Measurements from ENCODE around the gene DEFB132.

The DEFB132 gene

DNA sequence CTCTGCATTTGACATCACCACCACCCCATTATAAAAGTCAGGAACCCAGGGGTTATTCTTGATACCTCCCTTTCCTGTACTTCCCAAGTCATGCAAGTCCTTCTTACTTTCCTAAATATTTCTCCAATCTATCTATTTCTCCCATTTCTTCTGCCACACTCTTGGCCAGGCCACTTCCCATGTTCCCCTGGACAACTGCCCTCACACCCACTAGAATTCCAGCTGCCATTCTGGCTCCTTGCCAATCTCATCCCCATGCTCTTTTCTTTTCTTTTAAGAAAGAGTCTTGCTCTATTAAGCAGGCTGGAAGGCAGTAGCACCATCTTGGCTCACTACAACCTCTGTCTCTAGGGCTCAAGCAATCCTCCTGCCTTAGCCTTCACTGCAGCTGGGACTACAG is 15.2 kb downstream of the DEFB132 start:
- H3K36me3 ChIP-seq (ENCODE audit: insufficient read depth) = no peaks in the 10 kb centered on the region
- no peaks in the 10 kb centered on the region for H3K4me1 ChIP-seq (ENCODE audit: low read depth, poor library complexity, severe bottlenecking)
- no peak overlapping the region for H2AFZ ChIP-seq (ENCODE audit: low read depth)
- H3K4me3 ChIP-seq (IDR thresholded peaks at IDR 0.05; ENCODE audit: insufficient read depth, low read depth, low read length) = no peak overlapping the region
- TF ChIP-seq, protein P1, sequence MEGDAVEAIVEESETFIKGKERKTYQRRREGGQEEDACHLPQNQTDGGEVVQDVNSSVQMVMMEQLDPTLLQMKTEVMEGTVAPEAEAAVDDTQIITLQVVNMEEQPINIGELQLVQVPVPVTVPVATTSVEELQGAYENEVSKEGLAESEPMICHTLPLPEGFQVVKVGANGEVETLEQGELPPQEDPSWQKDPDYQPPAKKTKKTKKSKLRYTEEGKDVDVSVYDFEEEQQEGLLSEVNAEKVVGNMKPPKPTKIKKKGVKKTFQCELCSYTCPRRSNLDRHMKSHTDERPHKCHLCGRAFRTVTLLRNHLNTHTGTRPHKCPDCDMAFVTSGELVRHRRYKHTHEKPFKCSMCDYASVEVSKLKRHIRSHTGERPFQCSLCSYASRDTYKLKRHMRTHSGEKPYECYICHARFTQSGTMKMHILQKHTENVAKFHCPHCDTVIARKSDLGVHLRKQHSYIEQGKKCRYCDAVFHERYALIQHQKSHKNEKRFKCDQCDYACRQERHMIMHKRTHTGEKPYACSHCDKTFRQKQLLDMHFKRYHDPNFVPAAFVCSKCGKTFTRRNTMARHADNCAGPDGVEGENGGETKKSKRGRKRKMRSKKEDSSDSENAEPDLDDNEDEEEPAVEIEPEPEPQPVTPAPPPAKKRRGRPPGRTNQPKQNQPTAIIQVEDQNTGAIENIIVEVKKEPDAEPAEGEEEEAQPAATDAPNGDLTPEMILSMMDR (conservative IDR thresholded peaks at IDR 0.05; ENCODE audit: low read depth, low read length) = no peak
- no peaks in the 10 kb centered on the region for H3K27me3 ChIP-seq (ENCODE audit: insufficient read depth, low read depth)
- H4K20me1 ChIP-seq (ENCODE audit: insufficient read depth) = no peaks in the 10 kb centered on the region
- H3K79me2 ChIP-seq (ENCODE audit: insufficient read depth, low read depth) = no peaks in the 10 kb centered on the region
- no peak overlapping the region for H3K27ac ChIP-seq
- H3K4me2 ChIP-seq = no peak overlapping the region
- H3K9ac ChIP-seq = no peak overlapping the region

DNA sequence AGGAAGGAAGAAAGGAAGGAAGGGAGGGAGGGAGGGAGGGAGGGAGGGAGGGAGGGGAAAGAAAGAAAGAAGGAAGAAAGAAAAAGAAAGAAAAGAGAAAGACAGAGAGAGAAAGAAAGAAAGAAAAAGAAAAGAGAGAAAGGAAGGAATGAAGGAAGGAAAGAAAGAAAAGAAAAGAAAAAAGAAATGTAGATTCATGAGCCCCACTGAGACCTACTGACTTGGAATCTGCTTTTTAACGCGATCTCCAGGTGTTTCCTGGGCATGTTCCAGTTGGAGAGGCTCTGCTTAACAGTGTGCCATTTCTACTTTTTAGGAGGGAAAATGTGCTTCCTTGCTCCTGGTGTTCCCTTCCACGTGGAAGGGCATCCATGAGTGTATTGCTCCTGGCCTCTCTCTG is 16.4 kb downstream of the DEFB132 start:
- Histone ChIP-seq H3K4me3 (IDR thresholded peaks at IDR 0.05; ENCODE audit: insufficient read depth, low read depth, low read length) (no peak overlapping the region), H3K27me3 (ENCODE audit: insufficient read depth, low read depth) (no peaks in the 10 kb centered on the region), H3K36me3 (ENCODE audit: insufficient read depth) (no peaks in the 10 kb centered on the region), H3K27ac (no peak overlapping the region), H3K4me1 (ENCODE audit: low read depth, poor library complexity, severe bottlenecking) (no peaks in the 10 kb centered on the region), H2AFZ (ENCODE audit: low read depth) (no peak overlapping the region), H3K9ac (no peak overlapping the region), H3K79me2 (ENCODE audit: insufficient read depth, low read depth) (no peaks in the 10 kb centered on the region), H3K4me2 (no peak overlapping the region), H4K20me1 (ENCODE audit: insufficient read depth) (no peaks in the 10 kb centered on the region)
- TF ChIP-seq, protein P1 (conservative IDR thresholded peaks at IDR 0.05; ENCODE audit: low read depth, low read length) = no peak

DNA sequence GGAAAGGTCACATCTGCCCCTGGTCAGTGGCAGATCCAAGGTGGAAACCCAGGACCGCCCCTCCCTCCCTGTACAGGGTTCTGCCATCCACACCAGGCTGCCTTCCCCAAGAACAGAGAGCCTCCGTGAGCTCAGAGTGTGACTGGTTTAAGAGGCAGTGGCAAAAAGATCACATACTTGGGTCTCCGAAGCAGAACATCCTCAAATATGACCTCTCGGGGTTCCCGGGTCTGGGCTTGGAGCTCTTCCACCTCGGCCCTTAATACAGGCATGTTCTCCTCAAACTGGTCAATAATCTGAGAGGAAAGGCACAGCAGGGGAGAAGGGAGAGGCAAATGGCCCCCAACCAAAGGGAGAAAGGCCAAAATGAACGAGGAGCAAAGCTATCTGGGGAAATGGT is 18.3 kb downstream of the DEFB132 start:
- Histone ChIP-seq H3K79me2 (ENCODE audit: insufficient read depth, low read depth) (no peaks in the 10 kb centered on the region), H3K27me3 (ENCODE audit: insufficient read depth, low read depth) (no peaks in the 10 kb centered on the region), H3K4me1 (ENCODE audit: low read depth, poor library complexity, severe bottlenecking) (no peaks in the 10 kb centered on the region), H3K36me3 (ENCODE audit: insufficient read depth) (no peaks in the 10 kb centered on the region), H3K27ac (no peak overlapping the region), H2AFZ (ENCODE audit: low read depth) (no peak overlapping the region), H3K4me3 (IDR thresholded peaks at IDR 0.05; ENCODE audit: insufficient read depth, low read depth, low read length) (no peak overlapping the region), H3K4me2 (no peak overlapping the region), H3K9ac (no peak overlapping the region), H4K20me1 (ENCODE audit: insufficient read depth) (no peaks in the 10 kb centered on the region)
- TF ChIP-seq, protein P1 (conservative IDR thresholded peaks at IDR 0.05; ENCODE audit: low read depth, low read length) = no peak

DNA sequence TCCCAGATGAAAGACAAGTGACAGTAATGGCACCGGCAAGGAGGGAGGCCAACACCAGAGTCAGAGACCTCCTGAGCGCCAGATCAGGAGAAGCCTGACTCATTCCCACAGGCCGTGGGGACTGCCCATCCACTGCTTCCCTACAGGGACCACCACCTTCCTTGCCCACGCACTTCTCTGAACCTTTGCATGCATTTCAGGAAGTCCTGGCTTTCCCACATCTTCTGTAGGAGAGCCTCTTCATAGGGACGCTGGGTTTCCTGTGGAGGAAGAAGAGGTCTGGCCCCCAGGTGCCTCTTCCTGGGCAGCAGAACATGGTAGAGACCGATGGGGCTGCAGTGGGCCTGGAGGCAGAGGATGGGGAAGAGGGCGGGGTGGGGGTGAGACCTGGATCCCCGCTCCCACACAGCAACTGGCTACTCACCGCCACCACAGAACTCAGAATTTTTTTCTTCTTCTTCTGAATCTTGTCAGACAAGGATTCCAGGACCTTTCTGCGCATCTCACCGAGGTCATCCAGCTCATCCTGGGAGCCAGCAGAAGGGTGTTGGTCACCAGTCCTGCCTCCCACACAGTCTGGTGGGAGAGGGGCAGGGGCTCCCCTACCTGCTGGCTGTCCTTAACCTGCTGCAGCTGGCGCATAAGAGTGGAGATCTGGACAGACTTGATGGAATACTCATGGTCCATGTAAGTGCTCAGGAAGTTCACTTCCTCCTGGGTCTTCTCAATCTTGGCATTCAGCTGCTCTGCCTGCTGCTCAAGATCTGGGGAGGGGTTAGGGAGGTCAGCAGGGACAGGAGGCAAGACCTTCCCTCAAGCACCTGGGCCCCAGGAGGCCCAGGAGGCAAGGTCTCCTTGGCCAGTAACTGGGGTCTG is 19.3 kb downstream of the DEFB132 start:
- no peaks in the 10 kb centered on the region for H3K36me3 ChIP-seq (ENCODE audit: insufficient read depth)
- H3K79me2 ChIP-seq (ENCODE audit: insufficient read depth, low read depth) = no peaks in the 10 kb centered on the region
- H4K20me1 ChIP-seq (ENCODE audit: insufficient read depth) = no peaks in the 10 kb centered on the region
- H3K4me1 ChIP-seq (ENCODE audit: low read depth, poor library complexity, severe bottlenecking) = no peaks in the 10 kb centered on the region
- H3K4me2 ChIP-seq = no peak overlapping the region
- H3K9ac ChIP-seq = no peak overlapping the region
- TF ChIP-seq, protein P1 (conservative IDR thresholded peaks at IDR 0.05; ENCODE audit: low read depth, low read length) = no peak
- H3K27ac ChIP-seq = no peak overlapping the region
- no peak overlapping the region for H3K4me3 ChIP-seq (IDR thresholded peaks at IDR 0.05; ENCODE audit: insufficient read depth, low read depth, low read length)
- H2AFZ ChIP-seq (ENCODE audit: low read depth) = no peak overlapping the region
- no peaks in the 10 kb centered on the region for H3K27me3 ChIP-seq (ENCODE audit: insufficient read depth, low read depth)

All from KMS-11 (cell line).